DND-41 (cell line): ENCODE results near the gene THYN1.

Experiments
- ATAC-seq: fragments of 200-7000 bp; cut with Tn5 transposase; 3 replicates; pipeline ENCODE4 v1.9.1; 2021; ENCODE audit warnings: low read depth; ENCODE audit not compliant: insufficient read depth
- DNase-seq: peaks from one replicate; pipeline ENCODE4 v3.0.0-alpha.2; 2020
- H2AFZ ChIP-seq: 2 replicates; pipeline ENCODE4 v1.6.0; 2012; ENCODE audit warnings: low read depth, low read length
- H3K27ac ChIP-seq: 2 replicates; pipeline ENCODE4 v1.5.1; 2012; ENCODE audit warnings: low read length, inconsistent platforms
- H3K27me3 ChIP-seq: fragments of 200-600 bp; sonication (generic); 2 replicates; pipeline ENCODE4 v1.6.0; 2012; ENCODE audit warnings: low read length, mild to moderate bottlenecking, inconsistent platforms; ENCODE audit not compliant: insufficient read depth, poor library complexity
- H3K36me3 ChIP-seq: 2 replicates; pipeline ENCODE4 v1.5.1; 2012; ENCODE audit warnings: low read length, inconsistent platforms; ENCODE audit not compliant: insufficient read depth
- H3K4me1 ChIP-seq: 2 replicates; pipeline ENCODE4 v1.5.1; 2012; ENCODE audit warnings: mild to moderate bottlenecking, low read length; ENCODE audit not compliant: insufficient read depth
- H3K4me2 ChIP-seq: 2 replicates; pipeline ENCODE4 v1.6.0; 2012; ENCODE audit warnings: mild to moderate bottlenecking, moderate library complexity, low read length, inconsistent platforms; ENCODE audit not compliant: insufficient read depth
- H3K4me3 ChIP-seq, 2 experiments: fragments of 200-600 bp in 1 of 2; shearing (Covaris generic) in 1 of 2; 2 replicates each; pipeline ENCODE4 v1.5.1; 2012 to 2016; ENCODE audit warnings: inconsistent platforms in 2 of 2, low read length in 2 of 2, mild to moderate bottlenecking in 2 of 2, low read depth in 1 of 2, moderate library complexity in 1 of 2
- H3K79me2 ChIP-seq: 2 replicates; pipeline ENCODE4 v1.6.0; 2012; ENCODE audit warnings: low read length, inconsistent platforms; ENCODE audit not compliant: insufficient read depth
- H3K9ac ChIP-seq: 2 replicates; pipeline ENCODE4 v1.6.0; 2012; ENCODE audit warnings: low read depth, mild to moderate bottlenecking, inconsistent platforms, low read length, moderate library complexity
- H3K9me3 ChIP-seq: 2 replicates; pipeline ENCODE4 v1.5.1; 2012; ENCODE audit warnings: low read length, moderate library complexity, mild to moderate bottlenecking, inconsistent platforms; ENCODE audit not compliant: insufficient read depth, severe bottlenecking
- H4K20me1 ChIP-seq: 2 replicates; pipeline ENCODE4 v1.6.0; 2012; ENCODE audit warnings: low read length; ENCODE audit not compliant: insufficient read depth
- CTCF ChIP-seq: IDR thresholded peaks from 2 replicates; pipeline ENCODE4 v1.5.1; 2012; ENCODE audit warnings: borderline replicate concordance, low read length, moderate library complexity, mild to moderate bottlenecking; ENCODE audit not compliant: poor library complexity, severe bottlenecking; ENCODE audit errors: extremely low read depth
- EZH2 ChIP-seq: IDR thresholded peaks from 3 replicates; pipeline ENCODE4 v1.6.1; 2012; ENCODE audit warnings: borderline replicate concordance, low read depth, mild to moderate bottlenecking, moderate library complexity, low read length, inconsistent platforms; ENCODE audit not compliant: severe bottlenecking

THYN1 gene

GRCh38 chr11:134246100-134246499 lies 7.1 kb downstream of the THYN1 start:
- no peak overlapping the region for H3K27ac ChIP-seq
- no peak overlapping the region for H3K4me3 ChIP-seq
- DNase-seq (no peak), ATAC-seq (no peak)
- TF ChIP-seq CTCF (no peak), EZH2 (no peak)
- H3K9ac ChIP-seq, result no peak overlapping the region
- no peaks in the 10 kb centered on the region for H3K9me3 ChIP-seq
- H4K20me1 ChIP-seq, result 0 out of 2 replicates have a peak, but pooled peaks cover 2% of the 10 kb centered on the region
- H2AFZ ChIP-seq, result no peak overlapping the region
- no peaks in the 10 kb centered on the region; the same call in 1 of the 2 replicates for H3K79me2 ChIP-seq
- H3K27me3 ChIP-seq, result no peaks in the 10 kb centered on the region
- H3K4me2 ChIP-seq, result no peak overlapping the region
- H3K36me3 ChIP-seq, result peaks cover 100% of the 10 kb centered on the region
- H3K4me1 ChIP-seq, result peaks cover 3% of the 10 kb centered on the region; the same call in 1 of the 2 replicates

- Histone ChIP-seq H3K9me3 (no peaks in the 10 kb centered on the region), H3K4me1 (no peaks in the 10 kb centered on the region), H3K4me2 (no peak overlapping the region), H3K4me3 (no peak overlapping the region), H3K36me3 (peaks cover 100% of the 10 kb centered on the region), H4K20me1 (0 out of 2 replicates have a peak, but pooled peaks cover 2% of the 10 kb centered on the region), H2AFZ (no peak overlapping the region), H3K9ac (no peak overlapping the region), H3K79me2 (no peaks in the 10 kb centered on the region), H3K27ac (no peak overlapping the region), H3K27me3 (no peaks in the 10 kb centered on the region)
- no peak for TF ChIP-seq EZH2
- ATAC-seq, result no peak
- no peak for DNase-seq
Measured at GRCh38 chr11:134245434-134245833, 7.7 kb downstream of the THYN1 start.

DNA sequence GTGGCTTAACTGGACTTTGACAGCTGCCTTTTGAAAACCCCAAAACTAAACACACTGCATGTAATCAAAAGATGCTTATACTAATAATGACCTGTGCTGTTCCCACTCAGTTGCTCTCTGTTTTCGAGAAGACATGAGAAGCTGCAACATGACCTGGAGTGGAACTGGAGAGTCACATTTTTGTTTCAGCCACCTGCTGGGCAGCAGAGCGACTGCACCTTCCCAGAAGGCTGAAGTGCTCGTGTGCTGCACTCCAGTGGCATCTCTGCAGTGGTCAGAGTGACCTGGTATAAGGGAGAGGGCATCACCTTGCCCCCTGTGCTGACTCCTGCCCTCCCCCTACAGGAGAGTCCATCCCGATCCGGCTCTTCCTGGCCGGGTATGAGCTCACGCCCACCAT lies 8.6 kb downstream of the THYN1 start:
- peaks cover 100% of the 10 kb centered on the region for H3K36me3 ChIP-seq
- no peaks in the 10 kb centered on the region for H3K4me1 ChIP-seq
- DNase-seq, result no peak
- H3K9ac ChIP-seq, result no peak overlapping the region
- H3K27ac ChIP-seq, result no peak overlapping the region
- no peaks in the 10 kb centered on the region for H3K9me3 ChIP-seq
- no peak for TF ChIP-seq EZH2
- peak; percentile 64 for TF ChIP-seq CTCF
- no peak overlapping the region for H2AFZ ChIP-seq
- ATAC-seq, result peak; percentile 60; the same call in 2 of the 3 replicates
- H3K4me2 ChIP-seq, result no peak overlapping the region
- no peaks in the 10 kb centered on the region for H3K79me2 ChIP-seq
- no peaks in the 10 kb centered on the region for H3K27me3 ChIP-seq
- H3K4me3 ChIP-seq, result no peak overlapping the region
- H4K20me1 ChIP-seq, result 0 out of 2 replicates have a peak, but pooled peaks cover 2% of the 10 kb centered on the region

- ATAC-seq (no peak), DNase-seq (no peak)
- Histone ChIP-seq H3K4me2 (no peak overlapping the region), H4K20me1 (0 out of 2 replicates have a peak, but pooled peaks cover 2% of the 10 kb centered on the region), H2AFZ (no peak overlapping the region), H3K36me3 (peaks cover 100% of the 10 kb centered on the region), H3K4me1 (no peaks in the 10 kb centered on the region), H3K9ac (no peak overlapping the region), H3K27me3 (no peaks in the 10 kb centered on the region), H3K79me2 (no peaks in the 10 kb centered on the region), H3K27ac (no peak overlapping the region), H3K9me3 (no peaks in the 10 kb centered on the region), H3K4me3 (no peak overlapping the region)
- TF ChIP-seq EZH2, result no peak
- no peak for TF ChIP-seq CTCF
Measured at GRCh38 chr11:134243913-134244312, 9.2 kb downstream of the THYN1 start.
